HG03066 (cell line): ENCODE results near the gene TBC1D22A.

Source experiments
- ATAC-seq: cut with Tn5 transposase; IDR thresholded peaks from one replicate; pipeline ENCODE4 v1.9.1; 2021; ENCODE audit warnings: low read depth; ENCODE audit not compliant: unreplicated experiment

The TBC1D22A gene

DNA sequence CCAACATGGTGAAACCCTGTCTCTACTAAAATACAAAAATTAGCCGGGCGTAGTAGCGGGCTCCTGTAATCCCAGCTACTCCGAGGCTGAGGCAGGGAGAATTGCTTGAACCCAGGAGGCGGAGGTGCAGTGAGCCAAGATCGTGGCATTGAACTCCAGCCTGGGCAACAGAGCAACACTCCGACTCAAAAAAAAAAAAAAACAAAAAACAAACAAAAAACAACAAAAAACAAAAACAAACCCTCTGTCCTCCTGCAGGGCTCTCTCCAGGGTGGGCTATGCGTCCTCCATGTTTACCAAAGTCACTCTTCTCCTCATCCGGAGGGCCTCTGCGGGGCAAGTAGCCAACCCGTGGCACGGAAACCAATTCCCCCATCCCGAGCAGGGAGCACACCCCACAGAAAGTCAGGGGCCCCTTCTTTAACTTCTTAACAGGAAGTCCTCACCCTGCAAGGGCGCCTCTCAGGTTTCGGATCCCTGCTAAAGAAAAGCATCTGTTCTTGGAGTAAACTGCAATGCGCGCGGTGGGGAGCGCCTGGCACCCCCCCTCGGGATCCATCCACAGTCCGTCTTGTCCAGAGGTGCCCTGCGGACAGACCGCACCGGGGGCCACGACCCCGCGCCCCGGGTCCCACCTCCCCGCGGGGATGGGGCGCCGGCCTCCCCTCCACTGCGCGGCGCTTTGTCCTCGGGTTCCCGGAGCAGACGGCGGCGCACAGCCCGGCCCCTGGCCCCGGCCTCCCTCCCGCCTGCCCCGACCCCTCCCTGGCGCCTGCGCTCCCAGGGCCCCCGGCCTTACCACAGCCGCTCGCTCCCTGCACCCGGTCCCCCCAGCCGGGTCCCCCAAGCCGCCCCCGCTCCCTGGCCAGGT is 25.1 kb upstream of the TBC1D22A start:
- no peak for ATAC-seq

- ATAC-seq: no peak
These were observed 24.3 kb upstream of the TBC1D22A start, which contains the start of gene CERK for GRCh38 chr22:46737976-46738646. Gene CERK, minus strand, starts transcription at chr22:46738252. Its CDS starts 104 bp downstream, at chr22:46738148.

- no peak for ATAC-seq
These were observed 23.8 kb upstream of the TBC1D22A start for GRCh38 chr22:46738647-46739093.

- ATAC-seq: no peak
These were observed 23.2 kb upstream of the TBC1D22A start for GRCh38 chr22:46739094-46739870.

DNA sequence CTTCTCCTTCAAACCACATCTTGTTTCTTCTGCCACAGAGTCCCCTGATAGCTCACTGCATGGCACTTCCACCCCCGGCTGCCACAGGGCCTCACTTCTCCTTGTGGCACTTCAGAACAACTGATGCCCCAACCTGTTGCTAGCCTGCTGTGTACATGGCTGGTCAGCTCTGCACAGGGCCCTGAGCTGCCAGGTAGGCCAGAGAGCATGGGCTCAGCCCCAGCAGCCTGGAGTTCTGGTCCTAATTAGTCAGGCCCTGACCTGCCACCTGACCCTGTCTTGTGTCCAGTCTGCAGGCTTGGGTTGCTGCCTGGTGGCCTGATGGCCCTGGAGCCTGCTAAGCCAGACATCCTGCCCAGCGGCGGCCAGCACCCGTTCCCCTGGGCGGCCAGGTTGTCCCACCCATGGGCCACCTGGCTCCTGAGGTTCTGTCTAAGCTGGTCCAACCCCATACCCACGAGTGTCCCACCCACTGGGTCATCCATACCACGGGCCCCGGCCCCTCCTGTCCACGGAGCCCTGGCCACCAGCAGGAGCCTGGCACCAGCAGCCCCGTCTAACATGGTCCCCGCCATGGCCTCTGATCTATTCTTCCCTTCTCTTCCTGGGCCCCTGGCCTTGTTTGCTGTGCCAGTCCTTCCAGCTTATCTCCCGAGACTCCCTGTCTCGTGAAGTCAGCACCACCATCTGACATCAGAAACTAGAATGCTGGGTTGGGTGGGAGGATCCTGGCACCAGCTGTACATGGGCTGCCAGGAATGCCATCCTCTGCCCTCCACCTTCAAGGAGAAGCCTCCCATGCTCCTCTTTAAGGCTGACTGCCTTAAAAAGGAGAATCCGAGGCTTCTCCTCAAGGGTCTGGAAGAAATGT is 21.3 kb upstream of the TBC1D22A start:
- no peak for ATAC-seq

GRCh38 chr22:46741974-46742519 is 20.4 kb upstream of the TBC1D22A start:
- ATAC-seq: no peak

- no peak for ATAC-seq
These were observed 19.8 kb upstream of the TBC1D22A start for GRCh38 chr22:46742576-46743221.

- ATAC-seq: no peak
These were observed 17.9 kb upstream of the TBC1D22A start for GRCh38 chr22:46744581-46744980.

GRCh38 chr22:46746192-46746591 is 16.3 kb upstream of the TBC1D22A start:
- no peak for ATAC-seq

- no peak for ATAC-seq
These were observed 15.8 kb upstream of the TBC1D22A start for GRCh38 chr22:46746620-46747019.

- no peak for ATAC-seq
These were observed 14.8 kb upstream of the TBC1D22A start for GRCh38 chr22:46747646-46748045.

GRCh38 chr22:46748206-46748907 is 14.1 kb upstream of the TBC1D22A start:
- ATAC-seq: no peak

GRCh38 chr22:46748908-46749675 is 13.4 kb upstream of the TBC1D22A start:
- ATAC-seq: no peak

DNA sequence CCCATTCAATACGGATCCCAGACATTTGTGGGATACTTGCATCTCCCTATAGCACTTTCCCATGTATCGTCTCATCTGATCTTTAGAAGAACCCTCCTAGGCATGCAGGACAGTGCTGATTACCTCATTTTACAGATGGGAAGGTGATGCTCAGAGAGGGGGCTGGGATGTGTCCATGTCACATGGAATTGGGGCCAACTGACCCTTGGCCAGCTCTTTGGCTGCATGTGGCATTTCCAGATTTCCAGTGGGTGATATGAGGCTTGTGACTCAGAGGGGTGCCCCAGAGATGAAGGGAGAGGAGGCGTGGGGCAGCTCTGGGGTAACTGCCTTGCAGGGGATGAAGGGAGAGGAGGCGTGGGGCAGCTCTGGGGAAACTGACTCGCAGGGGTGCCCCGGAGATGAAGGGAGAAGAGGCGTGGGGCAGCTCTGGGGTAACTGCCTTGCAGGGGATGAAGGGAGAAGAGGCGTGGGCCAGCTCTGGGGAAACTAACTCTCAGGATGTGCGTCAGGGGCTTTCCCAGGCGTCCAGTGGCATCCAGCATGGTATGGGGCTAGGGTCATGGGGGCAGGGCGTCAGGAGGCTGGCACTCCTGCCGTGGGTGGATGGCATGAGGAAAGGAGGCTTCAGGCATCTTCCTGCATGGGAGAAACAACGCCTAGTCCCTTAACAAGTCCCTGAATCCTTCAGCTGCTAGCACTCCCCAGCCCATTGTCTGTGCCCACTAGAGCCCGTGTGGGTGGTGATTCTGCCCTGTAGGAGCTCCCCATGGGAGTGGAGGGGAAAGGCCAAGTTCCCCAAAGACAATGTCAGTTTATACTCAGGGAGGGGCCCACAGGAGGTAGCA is 12.5 kb upstream of the TBC1D22A start:
- ATAC-seq: no peak

GRCh38 chr22:46750530-46750800 is 12.0 kb upstream of the TBC1D22A start:
- ATAC-seq: no peak

GRCh38 chr22:46750863-46751443 is 11.5 kb upstream of the TBC1D22A start:
- ATAC-seq: no peak
